ENCODE measurements around the gene VPS16.
"Not testable (repeated sequence)": the region's sequence is repeated elsewhere in the genome, so short reads cannot be mapped to it uniquely, and the experiment has no call there.

The VPS16 gene

DNA sequence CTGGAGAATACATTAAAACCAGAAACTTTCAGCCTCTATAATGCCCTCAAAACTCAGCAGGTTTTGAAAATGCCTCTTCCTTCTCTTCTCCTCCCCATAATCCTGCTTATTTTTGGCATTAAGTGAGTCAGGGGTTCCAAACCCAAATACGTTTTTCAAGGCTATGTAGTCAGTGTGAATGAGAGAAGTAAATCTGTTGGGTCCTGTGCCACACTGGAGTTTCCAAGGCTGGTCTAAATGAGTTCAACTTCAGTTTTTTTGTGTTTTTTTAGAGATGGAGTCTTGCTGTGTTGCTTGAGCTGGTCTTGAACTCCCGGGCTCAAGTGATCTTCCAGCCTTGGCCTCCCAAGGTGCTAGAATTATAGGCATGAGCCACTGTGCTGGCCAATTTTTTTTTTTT, 53.7 kb downstream of the VPS16 start:
- no peak overlapping the region for H3K4me3 Mint-ChIP-seq
- H3K9me3 Mint-ChIP-seq, result peaks cover 35% of the 10 kb centered on the region
- DNase-seq, result no peak
- peaks cover 34% of the 10 kb centered on the region for H3K36me3 Mint-ChIP-seq (ENCODE audit: low read depth)
- H3K4me1 Mint-ChIP-seq, result no peaks in the 10 kb centered on the region
- no peak for TF ChIP-seq CTCF (IDR thresholded peaks at IDR 0.05)
- H3K27ac Mint-ChIP-seq, result no peak overlapping the region
- H3K27me3 Mint-ChIP-seq (ENCODE audit: low read depth, poor library complexity), result no peaks in the 10 kb centered on the region

DNA sequence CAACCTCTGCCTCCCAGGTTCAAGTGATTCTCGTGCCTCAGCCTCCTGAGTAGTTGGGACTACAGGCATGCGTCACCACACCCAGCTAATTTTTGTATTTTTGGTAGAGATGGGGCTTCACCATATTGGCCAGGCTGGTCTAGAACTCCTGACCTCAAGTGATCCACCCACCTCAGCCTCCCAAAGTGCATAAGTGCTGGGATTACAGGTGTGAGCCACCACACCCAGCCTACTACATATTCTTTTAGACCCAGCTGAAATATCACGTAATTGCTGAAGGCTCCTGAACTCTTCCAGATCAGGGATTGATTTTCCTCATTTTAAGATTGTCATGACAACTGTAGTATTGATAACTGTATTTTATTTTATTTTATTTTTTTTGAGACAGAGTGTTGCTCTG, 54.6 kb downstream of the VPS16 start:
- not testable (repeated sequence) for H3K4me1 Mint-ChIP-seq; H3K27me3 Mint-ChIP-seq (ENCODE audit: low read depth, poor library complexity); H3K4me3 Mint-ChIP-seq; H3K27ac Mint-ChIP-seq; DNase-seq
- peaks cover 35% of the 10 kb centered on the region for H3K9me3 Mint-ChIP-seq
- peaks cover 34% of the 10 kb centered on the region for H3K36me3 Mint-ChIP-seq (ENCODE audit: low read depth)

- no peaks in the 10 kb centered on the region for H3K4me1 Mint-ChIP-seq
- H3K27ac Mint-ChIP-seq, result no peak overlapping the region
- no peak for DNase-seq
- peaks cover 40% of the 10 kb centered on the region for H3K9me3 Mint-ChIP-seq
- TF ChIP-seq CTCF (IDR thresholded peaks at IDR 0.05), result no peak
- H3K4me3 Mint-ChIP-seq, result no peak overlapping the region
- peaks cover 2% of the 10 kb centered on the region for H3K27me3 Mint-ChIP-seq (ENCODE audit: low read depth, poor library complexity)
- peaks cover 44% of the 10 kb centered on the region for H3K36me3 Mint-ChIP-seq (ENCODE audit: low read depth)
Observed at GRCh38 chr20:2899243-2899642, 58.7 kb downstream of the VPS16 start.

DNA sequence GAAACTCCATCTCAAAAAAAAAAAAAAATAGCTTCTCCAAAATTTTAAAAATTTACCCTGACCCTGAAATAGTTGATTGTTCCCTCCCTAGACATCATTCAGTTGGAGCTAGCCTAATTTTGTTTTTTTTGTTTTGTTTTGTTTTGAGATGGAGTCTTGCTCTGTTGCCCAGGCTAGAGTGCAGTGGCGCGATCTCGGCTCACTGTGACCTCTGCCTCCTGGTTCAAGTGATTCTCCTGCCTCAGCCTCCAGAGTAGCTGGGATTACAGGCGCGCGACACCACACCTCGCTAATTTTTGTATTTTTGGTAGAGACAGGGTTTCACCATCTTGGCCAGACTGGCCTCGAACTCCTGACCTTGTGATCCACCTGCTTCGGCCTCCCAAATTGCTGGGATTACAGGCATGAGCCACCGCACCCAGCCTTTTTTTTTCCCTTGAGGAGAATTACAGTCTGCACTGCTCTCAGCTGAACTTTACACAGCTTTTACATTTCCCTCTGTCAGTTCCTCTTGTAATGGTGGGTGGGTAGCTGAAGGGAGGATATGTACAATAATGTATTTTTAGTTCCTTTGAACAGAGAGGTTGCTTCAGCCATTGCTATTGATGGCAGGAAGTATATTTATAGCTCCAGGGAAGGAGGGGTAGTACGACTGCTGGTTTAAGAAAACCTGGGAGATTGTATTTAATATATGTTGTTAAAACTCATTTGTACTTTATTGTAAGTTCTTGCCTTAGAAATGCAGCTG, 60.5 kb downstream of the VPS16 start:
- Mint-ChIP-seq H3K4me3 (no peak overlapping the region), H3K9me3 (peaks cover 40% of the 10 kb centered on the region), H3K4me1 (no peaks in the 10 kb centered on the region), H3K27ac (peak overlapping the region; percentile 34), H3K36me3 (ENCODE audit: low read depth) (peaks cover 50% of the 10 kb centered on the region), H3K27me3 (ENCODE audit: low read depth, poor library complexity) (peaks cover 2% of the 10 kb centered on the region)
- no peak for TF ChIP-seq CTCF (IDR thresholded peaks at IDR 0.05)
- DNase-seq, result no peak

- Mint-ChIP-seq H3K4me3 (no peak overlapping the region), H3K9me3 (peaks cover 30% of the 10 kb centered on the region), H3K27me3 (ENCODE audit: low read depth, poor library complexity) (peaks cover 2% of the 10 kb centered on the region), H3K4me1 (no peaks in the 10 kb centered on the region), H3K27ac (peak overlapping the region; percentile 87), H3K36me3 (ENCODE audit: low read depth) (peaks cover 40% of the 10 kb centered on the region)
- no peak for DNase-seq
- TF ChIP-seq CTCF (IDR thresholded peaks at IDR 0.05), result no peak
Observed at GRCh38 chr20:2902291-2902690, 61.7 kb downstream of the VPS16 start.

- Mint-ChIP-seq H3K4me3 (no peak overlapping the region), H3K4me1 (no peaks in the 10 kb centered on the region), H3K36me3 (ENCODE audit: low read depth) (peaks cover 35% of the 10 kb centered on the region), H3K27me3 (ENCODE audit: low read depth, poor library complexity) (peaks cover 2% of the 10 kb centered on the region), H3K9me3 (peaks cover 26% of the 10 kb centered on the region), H3K27ac (no peak overlapping the region)
- DNase-seq, result no peak
- no peak for TF ChIP-seq CTCF (IDR thresholded peaks at IDR 0.05)
Observed at GRCh38 chr20:2902818-2903217, 62.3 kb downstream of the VPS16 start.

Measured in nephron progenitor cell (in vitro differentiated cells).